NCI-H146 treated with DMSO at 0.1 percent for 48 hours (cell line): ENCODE results near the gene DACH1.

Source experiments
- DNase-seq: peaks from one replicate; lab custom pipeline; 2025; ENCODE audit not compliant: unreplicated experiment; lab: John Stamatoyannopoulos, UW

The DACH1 gene

DNA sequence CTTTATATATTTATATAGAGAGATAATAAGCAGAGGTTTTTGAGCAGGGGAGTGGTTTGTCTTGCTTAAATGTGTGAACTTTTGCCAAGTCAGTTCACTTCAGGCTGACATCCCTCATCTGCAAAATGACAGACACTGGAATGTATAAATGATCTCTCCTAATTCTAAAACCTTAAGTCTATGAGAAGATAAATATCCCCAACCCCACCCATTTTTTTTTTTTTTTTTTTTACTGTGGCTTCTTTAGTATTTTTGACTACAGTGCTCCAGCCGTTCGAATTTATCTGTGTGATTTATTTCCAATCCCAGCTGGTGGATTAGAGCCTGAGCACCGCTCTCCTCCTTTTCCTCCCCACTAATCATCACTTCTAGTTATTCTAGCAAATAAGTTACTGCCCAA lies 234.8 kb downstream of the DACH1 start:
- DNase-seq = no peak

DNA sequence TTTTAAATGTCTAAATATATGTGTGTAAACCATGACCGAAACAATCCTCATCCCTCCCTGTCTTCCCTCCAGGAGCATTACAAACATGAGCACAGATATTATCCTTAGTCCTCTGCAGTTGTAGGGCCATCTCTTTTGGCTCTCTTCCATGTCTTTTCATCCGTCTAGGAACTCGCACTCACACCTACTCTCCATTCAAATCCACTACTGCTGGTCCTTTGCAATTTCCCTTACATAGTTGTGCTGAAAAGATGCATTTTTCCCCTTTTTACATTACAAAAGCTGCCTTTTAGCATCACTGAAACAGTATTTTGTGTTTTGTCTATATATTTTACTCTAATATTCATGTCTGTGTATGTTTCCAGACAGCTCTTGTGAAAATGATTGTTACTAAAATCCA lies 237.8 kb downstream of the DACH1 start:
- no peak for DNase-seq

DNA sequence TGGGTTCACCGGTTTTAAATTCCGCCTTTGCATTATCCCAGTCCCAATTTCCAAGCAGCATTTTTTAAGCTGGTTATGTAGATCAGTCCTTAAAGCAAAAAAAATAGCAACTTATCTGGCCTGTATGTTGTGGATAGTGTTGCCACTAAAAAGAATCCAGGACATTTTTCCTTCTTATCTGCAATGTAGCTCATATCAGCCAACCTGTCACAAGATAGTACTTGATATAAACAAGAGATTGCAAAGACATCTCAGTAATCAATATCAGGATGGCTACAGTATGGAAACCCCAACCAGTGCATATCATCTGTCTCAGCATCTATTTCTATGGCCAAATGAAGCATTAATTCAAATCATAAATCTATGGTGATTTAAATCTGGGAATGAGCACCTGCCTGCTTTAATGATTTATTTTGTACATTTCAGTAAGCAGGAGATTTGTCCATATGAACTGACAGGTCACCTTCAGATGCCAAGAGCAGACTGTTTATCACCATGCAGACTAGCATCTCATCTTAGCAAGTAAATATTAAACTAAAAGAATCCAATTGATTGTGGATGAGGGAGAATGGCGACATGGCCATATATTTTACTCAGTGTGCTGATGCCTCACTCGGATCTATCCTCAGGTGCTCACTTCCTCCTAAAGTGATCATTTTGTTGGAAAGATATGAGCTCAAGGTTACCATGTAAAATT lies 240.4 kb downstream of the DACH1 start:
- no peak for DNase-seq

- DNase-seq = no peak
Observed at GRCh38 chr13:71625694-71626093, 241.3 kb downstream of the DACH1 start.

DNA sequence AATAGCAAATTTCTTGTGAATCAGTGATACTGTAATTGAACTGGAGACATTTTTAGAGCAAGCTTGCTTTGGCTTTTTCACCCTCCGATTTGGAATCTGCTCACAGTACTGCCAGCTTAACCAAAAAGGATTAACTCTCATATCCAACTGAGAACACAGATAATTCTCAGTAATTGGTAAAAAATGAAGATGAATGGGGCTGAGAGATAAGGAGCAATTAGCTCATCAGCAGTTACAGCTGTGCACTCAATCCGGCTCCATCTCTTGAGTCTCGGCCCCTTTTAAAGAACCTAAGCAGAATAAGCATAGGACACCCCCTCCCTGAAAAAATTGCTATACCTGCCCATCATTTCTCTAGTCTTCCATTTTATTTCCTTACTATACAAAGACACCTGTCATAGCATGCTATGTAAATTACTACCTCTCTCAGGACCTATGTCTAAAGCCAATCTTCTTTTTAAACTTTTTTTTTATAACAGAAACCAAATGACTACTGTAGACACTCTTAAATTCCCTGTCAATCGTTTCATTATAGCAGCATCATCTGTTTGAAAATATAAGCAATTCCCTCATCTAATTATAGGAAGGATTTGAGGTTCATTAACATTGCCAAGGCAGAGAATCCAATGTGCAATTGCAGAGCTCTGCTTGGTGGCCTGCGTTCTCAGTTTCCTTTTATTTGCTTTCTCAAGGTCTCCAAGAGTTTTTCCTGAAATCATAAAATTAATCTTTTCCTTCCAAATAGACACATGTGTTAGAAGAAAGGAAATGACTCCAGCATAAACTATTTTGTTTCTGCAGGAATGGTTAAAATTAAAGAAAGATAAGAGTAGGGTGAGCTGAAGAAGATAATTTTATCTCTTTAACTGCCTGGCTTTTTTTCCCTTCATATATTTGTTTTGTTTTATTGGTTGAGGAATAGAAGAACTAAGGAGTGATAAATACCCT lies 242.1 kb downstream of the DACH1 start:
- peak; percentile 99 for DNase-seq

DNA sequence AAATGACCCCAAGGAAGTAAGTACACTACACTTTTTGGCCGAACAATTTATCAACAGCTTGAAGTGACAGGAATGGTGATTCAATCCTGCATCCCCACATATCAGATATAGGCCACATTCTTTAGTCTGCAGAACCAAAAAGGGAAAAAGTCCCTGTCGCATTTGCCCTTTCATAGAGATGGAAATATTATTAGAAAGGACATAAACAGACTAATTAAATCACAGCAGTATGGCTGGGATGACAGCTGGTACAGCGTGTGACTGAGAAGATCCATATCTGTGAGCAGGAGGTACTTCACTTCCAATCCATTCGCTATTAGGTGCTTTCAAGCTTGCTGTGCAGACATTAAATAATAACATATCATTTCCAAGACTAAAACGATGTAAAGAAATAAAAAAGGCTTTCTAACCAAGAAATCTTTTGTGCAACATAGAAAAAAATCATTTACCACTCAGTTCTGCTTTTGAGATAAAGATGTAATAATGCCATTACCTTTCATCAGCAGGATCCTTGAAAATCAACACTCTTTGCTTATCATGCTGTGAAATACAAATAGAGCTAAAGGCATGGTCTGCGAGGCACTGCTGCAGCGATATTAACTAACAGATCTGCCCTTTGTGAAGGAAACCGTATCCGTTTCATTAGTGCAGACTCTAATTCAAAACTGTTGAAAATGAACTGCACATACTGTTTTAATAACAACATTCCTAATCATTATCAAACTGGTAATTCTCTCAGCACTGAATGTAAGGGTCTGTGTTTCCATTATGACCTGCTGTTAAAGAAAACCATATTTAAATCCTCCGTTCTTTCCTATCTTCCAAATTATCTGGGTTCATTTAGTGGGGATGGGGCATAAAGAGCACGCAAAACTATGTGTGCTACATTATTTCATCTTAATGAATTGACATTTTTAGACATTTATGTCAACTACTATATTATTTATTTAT lies 245.6 kb downstream of the DACH1 start:
- peak; percentile 100 for DNase-seq

- DNase-seq = no peak
Observed at GRCh38 chr13:71619096-71619495, 247.9 kb downstream of the DACH1 start.

GRCh38 chr13:71618159-71618558 lies 248.8 kb downstream of the DACH1 start:
- DNase-seq = no peak

GRCh38 chr13:71617265-71617664 lies 249.7 kb downstream of the DACH1 start:
- no peak for DNase-seq

DNA sequence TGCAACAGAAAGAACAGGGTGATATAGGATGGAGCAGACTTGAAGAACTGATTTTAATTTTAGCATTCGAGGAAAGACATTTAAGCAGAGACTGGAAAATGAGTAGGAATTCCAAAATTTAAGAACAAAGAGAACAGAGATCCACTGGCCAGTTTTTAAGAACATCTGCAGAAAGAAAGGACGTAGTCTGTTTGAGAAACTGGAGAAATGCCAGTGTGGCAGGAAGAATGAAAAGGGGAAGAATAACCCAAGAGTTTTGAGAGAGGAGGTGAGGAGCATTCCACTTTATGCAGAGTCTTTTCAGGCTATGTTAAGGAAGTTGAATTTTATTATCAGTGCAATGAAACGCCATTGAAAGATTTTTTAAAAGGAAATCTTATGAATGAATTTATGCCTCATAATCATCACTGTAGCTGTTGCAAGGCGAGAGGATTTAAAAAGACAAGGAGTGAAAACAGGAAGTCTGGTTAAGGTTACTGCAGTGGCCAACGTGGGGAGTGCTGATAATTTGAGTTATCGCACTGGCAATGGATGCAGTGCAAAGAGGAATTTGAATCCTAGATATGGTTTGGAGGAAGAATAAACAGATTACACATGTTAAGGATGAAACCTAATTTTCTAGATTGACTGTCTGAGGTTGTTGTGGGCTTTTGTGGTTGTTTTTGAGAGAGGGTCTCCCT lies 253.8 kb downstream of the DACH1 start:
- DNase-seq = no peak

- no peak for DNase-seq
Observed at GRCh38 chr13:71611292-71611691, 255.7 kb downstream of the DACH1 start.

DNA sequence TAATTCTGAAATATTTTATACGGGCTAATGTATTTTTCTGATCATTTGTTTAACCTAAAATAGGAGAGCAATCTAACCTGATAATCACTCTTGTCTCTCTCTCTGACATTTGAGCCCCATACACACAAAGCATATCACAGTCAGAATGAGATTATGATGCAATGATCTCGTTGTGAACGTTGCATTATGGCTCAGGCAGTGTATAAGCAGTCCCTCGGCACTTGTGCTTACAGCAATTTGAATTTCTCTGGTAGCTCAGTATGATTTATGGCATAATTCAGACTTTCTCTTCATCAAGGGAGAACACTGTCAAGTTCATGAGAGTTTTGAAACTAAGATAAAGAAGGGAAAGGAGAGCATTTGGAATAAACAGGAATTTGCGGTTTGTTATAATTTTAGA lies 256.1 kb downstream of the DACH1 start:
- no peak for DNase-seq

DNA sequence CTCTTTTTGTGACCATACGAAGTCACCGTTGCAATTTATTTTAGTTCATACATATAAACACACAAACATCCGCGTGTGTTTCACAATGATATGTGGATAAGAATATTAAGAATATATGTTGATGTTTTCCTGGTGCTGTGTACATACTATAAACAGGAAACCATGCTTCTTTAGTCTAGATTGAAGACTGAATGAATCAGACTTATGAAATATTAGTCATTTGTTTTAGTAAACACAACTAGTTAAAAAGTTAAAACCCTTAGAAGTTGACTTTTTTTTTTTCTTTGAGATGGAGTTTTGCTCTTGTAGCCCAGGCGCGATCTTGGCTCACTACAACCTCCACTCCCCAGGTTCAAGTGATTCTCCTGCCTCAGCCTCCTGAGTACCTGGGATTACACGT lies 257.7 kb downstream of the DACH1 start:
- DNase-seq = no peak

- no peak for DNase-seq
Observed at GRCh38 chr13:71607575-71607974, 259.4 kb downstream of the DACH1 start.

DNA sequence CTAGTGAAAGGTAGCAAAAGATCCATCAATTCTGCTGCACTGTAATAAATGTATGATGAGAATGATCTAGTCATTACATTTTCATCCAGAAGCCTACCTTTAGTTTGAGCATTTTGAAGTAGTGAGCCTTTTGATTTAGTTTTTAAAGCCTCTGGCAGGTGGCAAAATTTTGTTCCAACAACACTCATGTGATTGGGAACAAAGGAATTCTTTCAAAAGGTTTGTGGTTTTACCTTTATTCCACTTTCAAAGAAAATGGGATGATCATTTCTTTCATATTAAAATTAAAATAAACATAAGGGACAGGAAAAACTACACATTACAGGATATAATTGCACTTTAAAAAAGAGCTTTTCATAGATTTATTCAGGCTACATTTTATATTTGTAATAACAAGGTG lies 260.2 kb downstream of the DACH1 start:
- no peak for DNase-seq

- no peak for DNase-seq
Observed at GRCh38 chr13:71605744-71606143, 261.3 kb downstream of the DACH1 start.

GRCh38 chr13:71603255-71603654 lies 263.7 kb downstream of the DACH1 start:
- peak; percentile 12 for DNase-seq

DNA sequence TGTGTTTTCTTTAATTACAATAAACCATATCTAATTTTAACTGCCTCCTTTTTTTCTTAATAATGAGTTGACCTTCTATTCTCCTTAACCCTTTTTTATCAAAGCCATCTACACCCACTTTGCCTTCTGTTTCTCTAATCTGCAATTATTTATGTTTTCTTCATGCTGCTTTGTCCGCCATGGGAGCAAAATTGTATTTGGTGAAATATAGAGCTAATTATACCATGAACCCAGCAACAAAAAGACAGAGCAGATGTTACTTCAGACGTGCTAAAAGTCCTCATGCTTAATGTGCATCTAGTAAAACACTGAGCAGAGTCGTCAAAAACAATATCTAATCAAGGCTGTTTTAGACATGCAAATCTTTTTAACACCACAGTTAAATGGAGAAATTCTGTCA lies 264.7 kb downstream of the DACH1 start:
- DNase-seq = peak; percentile 70

DNA sequence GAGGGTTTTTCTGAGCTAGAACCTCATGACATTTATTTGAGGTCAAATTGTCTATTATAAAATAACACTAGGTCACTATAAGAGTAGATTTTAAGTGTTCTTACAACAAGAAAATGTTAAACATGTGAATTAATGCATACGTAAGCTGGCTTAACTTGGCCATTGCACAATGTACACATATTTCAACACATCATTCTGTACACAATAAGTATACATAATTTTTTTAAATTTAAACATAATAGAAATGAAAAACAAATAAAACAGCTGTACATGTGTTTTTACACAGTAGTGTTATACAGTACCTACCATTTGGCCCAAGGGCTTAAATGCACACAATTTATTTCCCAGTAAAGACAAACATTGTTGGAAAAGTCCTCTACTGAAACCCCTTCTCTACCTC lies 269.9 kb downstream of the DACH1 start:
- no peak for DNase-seq

- no peak for DNase-seq
Observed at GRCh38 chr13:71596116-71596515, 270.9 kb downstream of the DACH1 start.

DNA sequence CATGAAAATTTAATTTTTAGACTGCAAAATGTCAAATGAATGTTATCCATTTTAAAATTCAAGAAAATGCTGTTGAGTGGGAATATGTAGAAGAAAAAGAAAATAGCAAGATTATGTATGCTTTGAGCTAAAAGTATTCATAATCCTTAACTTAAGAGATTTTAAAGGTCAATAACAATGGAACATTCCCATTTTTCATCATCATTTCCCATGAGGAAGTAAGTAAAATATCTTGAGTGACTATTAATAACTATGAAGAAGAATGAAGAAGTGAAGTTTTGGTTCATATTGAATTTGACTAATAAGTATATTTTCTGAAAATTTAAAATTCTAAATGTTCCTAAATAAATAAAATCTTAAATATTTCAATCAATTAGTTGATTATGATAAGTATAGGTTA lies 273.4 kb downstream of the DACH1 start:
- DNase-seq = no peak
